K562 (cell line): ENCODE measurements around the gene SFXN5.

ENCODE experiments used
- CTCF ChIP-seq, 3 experiments: IDR thresholded peaks in 2 of 3; conservative IDR thresholded peaks in 1 of 3; 2 replicates each; pipeline ENCODE4 v1.5.1; 2011 to 2012; ENCODE audit warnings: low read length in 3 of 3, mild to moderate bottlenecking in 3 of 3, control low read depth in 2 of 3, improper control_type of control experiment in 1 of 3, inconsistent platforms in 1 of 3, low read depth in 1 of 3, mixed read lengths in 1 of 3, moderate library complexity in 1 of 3; ENCODE audit not compliant: insufficient read depth in 2 of 3
- EZH2 ChIP-seq: IDR thresholded peaks from 2 replicates; pipeline ENCODE4 v1.6.1; 2012; ENCODE audit warnings: low read depth, mild to moderate bottlenecking, inconsistent platforms, low read length, borderline replicate concordance
- MITF ChIP-seq: IDR thresholded peaks from 2 replicates; pipeline ENCODE4 v1.6.1; 2014; ENCODE audit warnings: antibody characterized with exemption
- NFXL1 ChIP-seq: fragments of 450-650 bp; formaldehyde crosslinking; IDR thresholded peaks from 2 replicates; pipeline ENCODE4 v1.4.0; 2021; ENCODE audit warnings: mild to moderate bottlenecking
- YY1 ChIP-seq, 3 experiments: IDR thresholded peaks; 2 replicates each; pipeline ENCODE4 v1.6.1; 2011; ENCODE audit warnings: low read length in 2 of 3, mild to moderate bottlenecking in 2 of 3, moderate library complexity in 2 of 3, borderline replicate concordance in 1 of 3, control low read depth in 1 of 3, low read depth in 1 of 3; ENCODE audit not compliant: insufficient read depth in 3 of 3, insufficient replicate concordance in 2 of 3, control insufficient read depth in 1 of 3, insufficient read length in 1 of 3; ENCODE audit errors: extremely low read depth in 1 of 3
- ZBTB8A ChIP-seq: fragments of 450-650 bp; IDR thresholded peaks from 2 replicates; pipeline ENCODE4 v1.6.1; 2018; ENCODE audit warnings: mild to moderate bottlenecking, moderate library complexity; ENCODE audit not compliant: partially characterized antibody
- ZFP36 ChIP-seq: fragments of 150-350 bp; IDR thresholded peaks from 2 replicates; pipeline ENCODE4 v1.6.1; 2018; ENCODE audit warnings: low read length, low read depth; ENCODE audit not compliant: partially characterized antibody
- ZNF512 ChIP-seq: IDR thresholded peaks from 2 replicates; pipeline ENCODE4 v1.6.1; 2016; ENCODE audit warnings: missing genetic modification characterization, missing compliant biosample characterization

GRCh38 chr2:73109431-73110167 is 38.1 kb upstream of the SFXN5 start:
- TF ChIP-seq ZBTB8A (no peak), ZFP36 (no peak), CTCF (IDR thresholded peaks at IDR 0.05 in 2 of 3, conservative IDR thresholded peaks at IDR 0.05 in 1 of 3; ENCODE audit: insufficient read depth in 2 of 3, low read depth in 1 of 3, low read length in 3 of 3) (no peak), ZNF512 (no peak), NFXL1 (CRISPR knock-in tag) (no peak), YY1 (IDR thresholded peaks at IDR 0.05; ENCODE audit: borderline replicate concordance in 1 of 3, control insufficient read depth in 1 of 3, extremely low read depth in 1 of 3, insufficient read depth in 3 of 3, insufficient read length in 1 of 3, insufficient replicate concordance in 2 of 3, low read depth in 1 of 3, low read length in 2 of 3) (no peak), MITF (no peak), EZH2 (no peak)
